Testis (tissue), 2 donors: Measurements from ENCODE around the gene UBTD2.

Experiments
- CTCF ChIP-seq, 3 experiments: fragments of 450-650 bp in 2 of 3; fragments of 200-600 bp in 1 of 3; sonication (generic) in 1 of 3; IDR thresholded peaks; one replicate each; pipeline ENCODE4 v1.5.1; 2016 to 2019; ENCODE audit warnings: antibody characterized with exemption in 3 of 3, mild to moderate bottlenecking in 2 of 3, moderate library complexity in 1 of 3
- POLR2A ChIP-seq: fragments of 450-650 bp; IDR thresholded peaks from one replicate; pipeline ENCODE4 v1.6.1; 2017; ENCODE audit warnings: antibody characterized with exemption, mild to moderate bottlenecking, moderate library complexity

DNA sequence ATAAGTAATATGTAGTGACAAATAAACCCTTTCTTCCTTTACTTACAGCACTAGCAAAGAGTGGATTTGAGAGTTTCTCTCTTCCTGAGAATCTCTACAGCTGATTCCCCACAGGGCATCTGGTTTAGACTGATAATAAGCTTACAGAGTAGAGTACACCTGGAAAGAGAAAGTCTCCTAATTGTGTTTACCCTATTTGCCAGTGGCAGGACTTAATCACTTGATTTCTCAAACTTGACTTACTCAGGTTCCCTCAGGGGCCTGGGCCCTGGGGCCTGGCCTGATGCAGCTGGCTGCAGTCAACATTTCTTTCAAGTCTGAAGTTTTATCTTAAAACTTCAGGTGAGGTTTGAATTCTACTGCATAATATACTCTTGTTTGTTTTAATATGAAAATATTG, 38.0 kb upstream of the UBTD2 start:
- no peak for TF ChIP-seq CTCF (IDR thresholded peaks at IDR 0.05)
- no peak for TF ChIP-seq POLR2A
